HuH-7 (cell line): ENCODE results near the gene CERS4.
"Not testable (repeated sequence)": the region's sequence is repeated elsewhere in the genome, so short reads cannot be mapped to it uniquely, and the experiment has no call there.

Experiments used
- DNase-seq: peaks from one replicate; pipeline ENCODE4 v3.0.0; 2011; ENCODE audit warnings: low spot score

Gene CERS4, protein sequence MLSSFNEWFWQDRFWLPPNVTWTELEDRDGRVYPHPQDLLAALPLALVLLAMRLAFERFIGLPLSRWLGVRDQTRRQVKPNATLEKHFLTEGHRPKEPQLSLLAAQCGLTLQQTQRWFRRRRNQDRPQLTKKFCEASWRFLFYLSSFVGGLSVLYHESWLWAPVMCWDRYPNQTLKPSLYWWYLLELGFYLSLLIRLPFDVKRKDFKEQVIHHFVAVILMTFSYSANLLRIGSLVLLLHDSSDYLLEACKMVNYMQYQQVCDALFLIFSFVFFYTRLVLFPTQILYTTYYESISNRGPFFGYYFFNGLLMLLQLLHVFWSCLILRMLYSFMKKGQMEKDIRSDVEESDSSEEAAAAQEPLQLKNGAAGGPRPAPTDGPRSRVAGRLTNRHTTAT

DNA sequence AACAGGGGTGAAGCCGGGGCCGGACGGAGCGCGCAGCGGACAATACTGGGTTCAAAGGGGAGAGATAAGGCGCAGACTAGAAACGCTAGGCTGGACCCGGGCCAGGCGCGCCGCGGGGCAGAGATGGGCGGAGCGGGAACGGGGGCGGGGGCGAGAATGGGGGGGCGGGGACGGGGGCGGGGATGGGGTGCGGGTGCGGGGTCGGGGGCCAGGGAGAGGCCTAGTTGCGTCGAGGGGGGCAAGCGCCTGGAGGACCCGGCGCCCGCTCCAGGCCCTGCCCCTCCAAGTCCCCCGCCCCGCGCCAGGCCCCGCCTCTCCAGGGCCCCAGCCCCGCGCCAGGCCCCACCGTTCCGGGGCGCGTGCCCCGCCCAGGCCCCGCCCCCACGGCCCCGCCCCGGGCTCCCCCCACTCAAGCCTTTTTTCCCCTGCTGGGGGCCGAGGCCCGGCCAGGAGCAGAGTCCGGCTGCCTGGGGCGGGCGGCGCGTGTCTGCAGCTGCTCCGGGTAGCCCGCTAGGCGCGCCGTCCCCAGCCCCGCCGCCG lies at the start of gene CERS4:
Gene CERS4 (plus strand): TSS at position 449 of the 540 bp plus-strand sequence. CDS start 41,707 bp downstream, outside the sequence.
- DNase-seq = peak; percentile 88

DNA sequence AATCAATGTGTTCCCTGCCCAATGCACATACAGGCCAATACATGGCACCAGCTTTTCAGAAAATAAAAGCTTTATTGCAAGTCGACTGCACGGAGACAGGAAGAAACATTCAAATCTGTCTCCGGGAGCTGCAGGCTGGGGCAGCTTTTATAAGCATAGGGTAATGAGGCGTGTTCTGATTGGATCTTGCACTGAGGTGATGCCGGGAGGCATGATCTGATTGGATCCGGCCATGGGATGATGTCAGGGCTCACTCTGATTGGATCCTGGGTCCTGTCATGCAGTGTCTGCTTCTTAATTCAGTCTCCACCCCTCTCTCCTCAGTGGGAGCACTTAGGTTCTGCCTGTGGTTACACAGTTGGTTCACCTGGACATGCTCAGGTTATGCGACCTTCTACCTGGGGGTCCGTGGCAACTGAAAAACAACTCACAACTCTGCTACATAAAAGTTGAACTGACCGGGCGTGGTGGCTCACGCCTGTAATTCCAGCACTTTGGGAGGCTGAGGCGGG lies 48.0 kb upstream of the CERS4 start:
- DNase-seq = no peak

DNA sequence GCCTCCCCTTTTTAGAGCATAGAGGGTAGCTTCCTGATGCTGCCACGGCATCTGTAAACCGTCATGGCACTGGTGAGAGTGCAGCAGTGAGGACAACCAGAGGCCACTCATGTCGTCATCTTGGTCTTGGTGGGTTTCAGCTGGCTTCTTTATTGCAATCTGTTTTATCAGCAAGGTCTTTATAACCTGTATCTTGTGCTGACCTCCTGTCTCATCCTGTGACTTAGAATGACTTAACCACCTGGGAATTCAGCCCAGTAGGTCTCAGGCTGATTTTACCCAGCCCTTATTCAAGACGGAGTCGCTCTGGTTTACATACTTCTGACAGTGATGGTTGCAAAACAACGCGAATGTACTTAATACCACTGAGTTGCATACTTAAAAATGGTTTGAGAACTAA lies 45.4 kb upstream of the CERS4 start:
- DNase-seq = no peak

DNA sequence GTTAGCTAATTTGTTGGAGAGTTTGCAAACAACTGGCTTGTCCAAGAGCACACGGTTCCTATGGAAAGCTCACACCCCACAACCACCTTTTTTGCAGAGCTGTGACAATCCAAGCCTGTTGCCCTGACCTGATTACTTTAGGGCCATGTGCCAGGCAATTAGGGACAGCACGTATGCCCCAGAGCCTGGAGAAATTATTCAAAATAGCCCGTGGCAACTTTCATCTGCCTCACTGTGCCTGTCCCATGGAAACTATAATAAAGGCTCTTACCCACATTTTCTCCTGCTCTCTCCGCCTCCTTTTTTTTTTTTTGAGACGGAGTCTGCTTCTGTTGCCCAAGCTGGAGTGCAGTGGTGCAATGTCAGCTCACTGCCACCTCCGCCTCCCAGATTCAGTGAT lies 41.2 kb upstream of the CERS4 start:
- no peak for DNase-seq

DNA sequence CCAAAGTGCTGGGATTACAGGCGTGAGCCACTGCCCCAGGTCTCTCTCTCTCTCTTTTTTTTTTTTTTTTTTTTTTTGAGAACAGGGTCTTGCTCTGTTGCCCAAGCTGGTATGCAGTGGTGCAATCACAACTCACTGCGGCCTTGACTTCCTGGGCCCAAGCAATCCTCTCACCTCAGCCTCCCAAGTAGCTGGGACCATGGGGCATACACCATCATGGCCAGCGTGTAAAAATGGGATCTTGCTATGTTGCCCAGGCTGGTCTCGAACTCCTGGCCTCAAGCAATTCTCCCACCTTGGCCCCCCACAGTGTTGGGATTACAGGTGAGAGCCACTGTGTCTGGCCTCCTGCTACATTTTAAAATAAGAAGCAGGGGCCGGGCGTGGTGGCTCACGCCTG lies 40.6 kb upstream of the CERS4 start:
- no peak for DNase-seq

DNA sequence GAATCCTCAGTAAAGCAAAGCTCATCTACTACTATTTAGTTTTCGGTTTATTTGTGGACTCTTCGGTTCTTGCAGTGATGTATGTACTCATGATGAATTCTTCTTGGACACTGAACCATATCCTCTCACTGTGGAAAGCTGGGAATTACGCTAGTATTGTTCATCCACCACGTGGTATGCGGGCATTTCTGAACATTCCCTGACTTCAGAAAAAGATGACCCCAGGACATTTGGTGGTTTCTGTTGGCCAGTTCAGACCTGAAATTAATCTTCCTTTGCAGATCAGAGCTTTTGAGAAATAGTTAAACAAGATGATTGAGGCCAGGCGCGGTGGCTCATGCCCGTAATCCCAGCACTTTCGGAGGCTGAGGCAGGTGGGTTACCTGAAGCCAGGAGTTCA lies 34.5 kb upstream of the CERS4 start:
- no peak for DNase-seq

DNA sequence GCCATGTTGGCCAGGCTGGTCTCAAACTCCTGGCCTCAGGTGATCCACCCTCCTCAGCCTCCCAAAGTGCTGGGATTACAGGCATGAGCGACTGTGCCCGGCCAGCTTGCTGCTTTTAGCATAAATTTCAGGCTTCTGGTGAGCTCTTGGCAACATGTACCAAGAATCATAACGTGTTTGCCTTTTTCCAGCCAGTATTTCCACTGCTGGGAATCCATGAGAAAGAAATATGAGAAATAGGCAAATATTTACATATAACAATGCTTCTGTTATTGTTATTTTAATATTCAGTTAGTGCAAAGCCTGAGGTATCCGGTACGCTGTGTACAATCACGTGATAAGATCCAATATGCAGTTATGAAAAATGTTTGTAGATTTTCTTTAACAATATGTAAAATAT lies 29.2 kb upstream of the CERS4 start:
- DNase-seq = no peak

DNA sequence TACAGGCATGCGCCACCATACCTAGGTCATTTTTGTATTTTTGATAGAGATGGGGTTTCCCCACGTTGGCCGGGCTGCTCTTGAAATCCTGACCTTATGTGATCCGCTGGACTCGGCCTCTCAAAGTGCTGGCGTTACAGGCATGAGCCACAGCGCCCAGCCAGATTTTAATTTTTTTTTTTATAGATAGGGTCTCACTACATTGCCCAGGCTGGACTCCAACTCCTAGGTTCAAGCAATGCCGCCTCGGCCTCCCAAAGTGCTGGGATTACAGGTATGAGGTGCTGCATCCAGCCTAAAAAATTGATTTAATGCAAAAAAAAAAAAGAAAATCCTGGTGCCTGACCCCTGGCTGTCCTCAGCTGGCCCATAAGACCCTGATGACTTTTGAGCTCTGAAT lies 24.9 kb upstream of the CERS4 start:
- DNase-seq = no peak

DNA sequence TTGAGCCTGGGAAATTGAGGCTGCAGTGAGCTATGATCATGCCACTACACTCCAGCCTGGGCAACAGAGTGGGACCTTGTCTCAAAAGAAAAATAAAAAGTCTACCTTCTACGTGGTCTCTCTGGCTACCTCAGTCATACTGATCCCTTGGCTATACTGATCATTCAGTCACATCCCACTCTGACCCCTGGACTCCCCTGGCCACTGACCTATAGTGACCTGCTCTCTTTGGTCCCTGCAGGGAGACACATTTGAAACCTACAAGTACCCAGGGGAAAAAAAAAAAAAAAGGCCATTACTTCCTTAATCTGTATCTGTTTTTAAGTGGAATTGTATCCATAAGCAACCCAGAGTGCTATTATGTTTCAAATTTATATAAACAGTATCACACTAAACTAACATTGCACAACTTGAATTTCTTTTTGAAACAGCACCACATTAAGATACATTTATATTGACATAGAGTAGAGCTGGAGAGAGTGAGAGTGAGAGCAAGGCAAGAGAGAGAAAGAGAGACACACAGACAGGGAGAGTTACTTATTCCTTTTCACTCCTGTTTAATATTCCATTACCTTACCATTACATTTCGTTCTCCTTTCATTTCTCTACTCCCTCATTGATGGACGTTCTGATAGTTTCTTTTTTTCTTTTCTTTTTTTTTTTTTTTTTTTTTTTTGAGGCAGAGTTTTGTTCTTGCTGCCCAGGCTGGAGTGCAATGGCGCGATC lies 23.7 kb upstream of the CERS4 start:
- DNase-seq = no peak

DNA sequence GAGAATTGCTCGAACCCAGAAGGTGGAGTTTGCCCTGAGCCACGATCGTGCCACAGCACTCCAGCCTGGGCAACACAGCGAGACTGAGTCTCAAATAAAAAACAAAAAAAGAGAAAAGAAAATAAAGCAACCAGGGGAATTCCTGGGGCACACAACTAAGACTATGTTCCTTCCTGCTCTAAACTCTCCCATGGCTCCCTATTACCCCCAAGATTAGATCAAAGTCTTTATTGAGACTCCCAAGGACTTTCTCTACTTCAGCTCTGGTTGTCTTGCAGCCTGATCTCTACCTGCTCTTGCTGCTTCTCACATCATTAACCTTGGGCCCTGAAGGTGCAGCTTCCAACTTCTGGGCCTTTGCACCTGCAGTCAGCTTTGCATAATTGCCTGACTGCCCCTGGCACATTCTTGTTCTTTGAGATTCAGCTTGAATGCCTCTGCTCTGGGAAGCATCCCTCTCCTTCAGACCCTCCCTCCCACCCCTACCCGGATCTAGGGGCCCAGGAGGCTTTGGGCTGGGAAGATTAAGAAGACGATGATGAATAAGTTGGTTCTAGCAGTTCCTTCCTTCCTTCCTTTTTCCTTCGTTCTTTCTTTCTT lies 16.8 kb upstream of the CERS4 start:
- DNase-seq = no peak

DNA sequence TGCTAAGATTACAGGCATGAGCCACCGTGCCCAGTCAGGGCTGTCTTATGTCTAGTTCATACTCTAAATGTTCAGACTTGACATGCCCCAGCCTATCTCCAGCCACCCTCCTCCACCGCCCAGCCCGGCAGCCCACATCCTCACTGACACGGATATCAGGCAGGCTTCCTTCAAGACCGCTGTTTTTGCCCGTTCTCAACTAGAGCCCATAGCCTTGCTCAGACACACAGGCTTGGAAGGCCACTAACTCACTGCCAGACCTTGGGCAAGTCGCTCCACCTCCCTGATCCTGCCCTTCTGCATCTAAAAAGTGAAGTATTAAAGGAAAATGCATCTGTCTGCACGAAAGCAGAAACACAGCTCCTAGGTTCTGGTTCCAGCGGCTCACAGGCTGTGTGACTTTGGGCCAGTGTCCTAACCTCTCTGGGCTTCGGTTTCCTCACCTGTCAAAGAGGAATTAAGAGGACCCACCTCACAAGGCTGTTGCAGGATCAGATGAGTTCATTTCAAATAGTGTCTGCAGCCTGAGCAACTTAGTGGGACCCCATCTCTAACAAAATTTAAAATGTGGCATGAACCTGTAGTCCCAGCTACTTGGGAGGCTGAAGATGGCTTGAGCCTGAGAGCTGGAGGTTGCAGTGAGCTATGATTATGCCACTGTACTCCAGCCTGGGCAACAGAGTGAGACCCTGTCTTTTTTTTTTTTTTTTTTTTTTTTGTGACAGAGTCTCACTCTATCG lies 14.5 kb upstream of the CERS4 start:
- DNase-seq = no peak

DNA sequence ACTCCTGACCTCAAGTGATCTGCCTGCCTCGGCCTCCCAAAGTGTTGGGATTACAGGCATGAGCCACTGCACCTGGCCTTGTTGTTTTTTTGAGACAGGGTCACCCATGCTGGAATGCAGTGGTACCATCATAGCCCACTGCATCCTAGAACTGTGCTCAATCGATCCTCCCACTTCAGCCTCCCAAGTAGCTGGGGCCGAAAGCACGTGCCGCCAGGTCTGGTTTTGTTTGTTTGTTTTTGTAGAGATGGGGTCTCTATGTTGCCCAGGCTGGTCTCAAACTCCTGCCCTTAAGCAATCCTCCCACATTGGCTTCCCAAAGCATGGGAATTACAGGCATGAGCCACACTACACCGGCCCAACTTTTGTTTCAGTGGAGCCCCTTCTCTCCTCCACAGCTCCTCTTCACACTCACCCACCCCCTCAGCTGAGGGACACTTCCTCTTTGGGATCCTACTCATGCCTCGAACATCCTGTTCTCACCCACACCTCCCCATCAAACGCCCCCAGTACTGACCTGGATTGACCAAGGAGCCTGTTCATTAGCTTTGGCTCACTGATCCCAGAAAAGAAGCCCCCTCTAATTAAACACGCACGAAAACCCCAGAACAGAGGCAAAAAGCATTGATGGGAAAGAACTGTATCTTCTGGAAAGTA lies 12.8 kb upstream of the CERS4 start:
- DNase-seq = no peak

DNA sequence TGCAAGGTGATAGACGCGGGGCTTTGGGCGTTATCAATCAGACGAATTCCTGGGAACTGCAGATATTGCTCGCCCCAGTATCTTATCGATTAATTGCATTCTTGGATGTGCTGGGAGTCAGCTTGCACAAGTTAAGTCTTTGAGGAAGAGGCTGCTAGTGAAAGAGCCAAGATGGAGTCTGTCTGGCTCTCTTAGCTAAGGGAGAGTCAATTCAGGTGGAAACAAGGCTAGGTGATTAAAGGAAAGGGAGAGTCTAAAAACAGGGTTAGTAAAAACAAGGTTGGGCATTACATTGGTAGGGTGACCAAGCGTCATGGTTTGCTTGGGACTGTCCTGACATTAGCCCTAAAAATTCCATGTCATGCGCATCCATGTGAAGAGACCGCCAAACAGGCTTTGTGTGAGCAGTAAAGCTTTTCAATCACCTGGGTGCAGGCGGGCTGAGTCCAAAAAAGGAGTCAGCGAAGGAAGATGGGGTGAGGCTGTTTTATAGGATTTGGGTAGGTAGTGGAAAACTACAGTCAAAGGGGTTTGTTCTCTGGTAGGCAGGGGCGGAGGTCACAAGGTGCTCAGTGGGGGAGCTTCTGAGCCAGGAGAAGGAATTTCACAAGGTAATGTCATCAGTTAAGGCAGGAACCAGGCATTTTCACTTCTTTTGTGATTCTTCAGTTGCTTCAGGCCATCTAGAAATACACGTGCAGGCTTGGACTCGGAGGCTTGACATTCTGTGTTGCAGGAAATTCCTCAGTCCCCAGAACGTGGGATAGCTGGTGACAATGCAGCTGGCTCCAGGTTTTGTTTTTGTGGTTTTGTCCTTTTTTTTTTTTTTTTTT lies 5.7 kb upstream of the CERS4 start:
- DNase-seq = not testable (repeated sequence)

DNA sequence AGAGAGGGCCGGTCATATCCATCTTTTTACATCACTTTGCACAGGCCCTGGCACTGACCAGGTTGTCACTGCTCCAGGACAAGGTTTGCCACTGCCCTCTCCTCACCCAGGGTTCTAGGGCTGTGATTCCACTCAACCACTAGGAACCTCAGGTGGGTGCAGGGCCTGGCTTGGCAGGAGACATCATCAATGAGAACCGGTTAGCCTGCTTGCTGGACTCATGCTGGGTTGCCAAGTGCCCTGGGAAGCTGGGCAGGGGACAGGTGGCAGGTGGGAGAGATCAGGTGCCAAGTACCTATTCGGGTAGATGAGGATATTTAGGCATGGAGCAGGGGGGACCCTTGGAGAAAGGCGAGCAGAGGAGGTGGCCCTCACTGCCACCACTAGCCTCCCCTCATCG lies 4.2 kb upstream of the CERS4 start:
- no peak for DNase-seq

DNA sequence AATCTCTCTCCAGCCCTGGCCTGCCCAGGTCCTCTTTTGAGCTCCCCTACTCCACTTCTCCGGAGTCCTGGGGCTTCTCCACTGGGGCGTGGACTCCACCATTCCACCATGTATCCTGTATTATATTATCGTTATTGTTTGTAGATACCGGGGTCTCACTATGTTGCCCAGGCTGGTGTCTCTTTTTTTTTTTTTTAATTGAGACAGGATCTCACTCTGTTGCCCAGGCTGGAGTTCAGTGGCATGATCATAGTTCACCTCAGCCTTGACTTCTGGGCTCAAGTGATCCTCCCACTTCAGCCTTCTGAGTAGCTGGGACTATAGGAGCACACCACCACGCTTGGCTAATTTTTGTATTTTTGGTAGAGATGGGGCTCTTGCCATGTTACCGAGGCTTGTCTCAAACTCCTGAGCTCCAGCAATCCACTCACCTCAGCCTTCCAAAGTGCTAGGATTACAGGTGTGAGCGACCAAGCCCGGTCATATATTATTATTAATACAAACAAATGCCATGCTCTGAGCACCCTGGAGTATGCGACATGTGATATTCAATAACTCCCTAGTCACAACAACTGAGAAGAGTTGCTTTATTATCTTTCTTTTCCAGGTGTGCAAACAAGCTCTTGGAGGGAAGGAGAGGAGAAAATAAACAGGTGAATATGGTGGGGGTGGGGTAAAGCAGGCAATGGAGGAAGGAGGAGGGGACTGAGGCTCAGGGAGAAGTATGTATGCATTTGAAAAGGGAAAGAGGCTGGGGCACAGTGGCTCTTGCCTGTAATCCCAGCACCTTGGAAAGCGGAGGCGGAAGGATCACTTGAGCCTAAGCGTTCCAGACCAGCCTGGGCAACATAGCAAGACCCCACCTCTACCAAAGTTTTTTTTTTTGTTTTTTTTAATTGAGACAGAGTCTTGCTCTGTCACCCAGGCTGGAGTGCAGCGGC lies 2.8 kb upstream of the CERS4 start:
- DNase-seq = no peak

DNA sequence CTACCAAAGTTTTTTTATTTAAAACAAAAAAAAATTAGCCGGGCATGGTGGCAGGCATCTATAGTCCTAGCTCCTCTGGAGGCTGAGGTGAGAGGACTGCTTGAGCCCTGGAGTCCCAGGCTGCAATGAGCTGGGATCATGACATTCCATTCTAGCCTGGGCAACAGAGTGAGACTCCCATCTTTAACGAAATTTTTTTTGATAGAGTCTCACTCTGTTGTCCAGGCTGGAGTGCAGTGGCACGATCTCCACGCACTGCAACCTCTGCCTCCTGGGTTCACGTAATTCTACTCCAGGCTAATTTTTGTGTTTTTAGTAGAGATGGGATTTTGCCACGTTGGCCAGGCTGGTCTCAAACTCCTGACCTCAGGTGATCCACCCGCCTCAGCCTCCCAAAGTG lies 1.8 kb upstream of the CERS4 start:
- DNase-seq = not testable (repeated sequence)

DNA sequence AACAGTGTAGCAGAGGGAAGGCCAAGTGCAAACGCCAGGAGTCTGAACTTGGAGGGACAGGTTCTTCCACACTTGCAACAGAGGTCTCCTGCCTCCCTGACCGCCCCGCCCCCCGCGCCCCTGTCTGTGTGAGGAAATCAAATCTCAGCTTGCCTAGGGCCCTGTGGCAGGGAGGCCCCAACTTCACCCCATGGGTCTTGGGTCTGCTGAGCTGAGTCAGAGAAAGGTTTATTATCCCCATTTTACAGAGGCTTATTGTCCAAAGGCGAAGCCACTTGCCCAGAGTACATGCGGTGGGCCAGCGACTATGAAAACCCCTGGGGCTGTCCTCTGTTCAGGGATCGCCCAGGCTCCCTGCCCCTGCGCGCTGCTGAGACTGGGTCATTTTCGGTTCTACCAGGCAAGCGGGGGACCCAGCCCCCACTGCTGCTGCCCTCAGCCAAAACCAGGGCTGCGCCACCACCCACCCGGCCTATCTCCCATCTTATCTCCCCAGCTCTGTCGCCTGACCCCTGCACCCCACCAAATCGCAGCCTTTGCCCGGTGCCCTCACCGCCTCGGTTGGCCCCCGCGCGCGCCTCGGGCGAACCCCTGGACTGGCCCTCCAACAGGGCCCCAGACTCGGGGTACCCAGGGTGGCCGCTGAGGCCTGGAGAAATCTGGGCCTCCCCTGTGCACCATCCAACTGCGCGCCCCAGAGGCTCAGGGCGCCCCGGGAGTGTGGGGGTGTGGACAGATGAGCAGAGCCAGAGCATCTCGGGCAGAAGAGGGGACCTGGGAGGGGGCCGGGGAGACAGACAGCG lies 850 bp upstream of the CERS4 start:
- no peak for DNase-seq
